PC-9 (cell line): Measurements from ENCODE around the gene MIB1.

Source experiments
- EZH2 ChIP-seq: fragments of 200-600 bp; sonication (generic); IDR thresholded peaks from 2 replicates; pipeline ENCODE4 v1.8.0; 2017; ENCODE audit warnings: antibody characterized with exemption, low read depth
- TF ChIP-seq, protein P1 (sequence below): fragments of 200-600 bp; sonication (generic); conservative IDR thresholded peaks from 2 replicates; pipeline ENCODE4 v1.6.1; 2017; ENCODE audit warnings: mixed run types, antibody characterized with exemption, mild to moderate bottlenecking, moderate library complexity

DNA sequence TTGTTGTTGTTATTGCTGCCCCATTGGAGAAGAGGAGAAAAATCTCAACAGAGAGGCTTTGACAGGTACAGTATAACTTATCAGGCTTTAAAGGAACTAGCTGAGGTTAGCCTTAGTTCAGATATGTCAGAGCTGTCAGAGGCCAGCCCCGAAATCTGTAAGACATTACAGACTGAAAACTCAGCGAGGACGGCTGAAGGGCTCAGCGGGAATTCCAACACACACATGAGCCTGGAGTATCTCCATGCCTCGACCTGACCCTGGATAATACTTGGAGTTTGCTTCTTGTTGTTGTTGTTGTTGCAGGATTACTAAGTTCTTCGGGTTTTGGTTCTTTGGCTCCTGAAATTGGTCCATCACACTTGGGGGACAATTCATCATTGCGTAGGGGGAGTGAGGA, 166.9 kb downstream of the MIB1 start:
- TF ChIP-seq, protein P1, sequence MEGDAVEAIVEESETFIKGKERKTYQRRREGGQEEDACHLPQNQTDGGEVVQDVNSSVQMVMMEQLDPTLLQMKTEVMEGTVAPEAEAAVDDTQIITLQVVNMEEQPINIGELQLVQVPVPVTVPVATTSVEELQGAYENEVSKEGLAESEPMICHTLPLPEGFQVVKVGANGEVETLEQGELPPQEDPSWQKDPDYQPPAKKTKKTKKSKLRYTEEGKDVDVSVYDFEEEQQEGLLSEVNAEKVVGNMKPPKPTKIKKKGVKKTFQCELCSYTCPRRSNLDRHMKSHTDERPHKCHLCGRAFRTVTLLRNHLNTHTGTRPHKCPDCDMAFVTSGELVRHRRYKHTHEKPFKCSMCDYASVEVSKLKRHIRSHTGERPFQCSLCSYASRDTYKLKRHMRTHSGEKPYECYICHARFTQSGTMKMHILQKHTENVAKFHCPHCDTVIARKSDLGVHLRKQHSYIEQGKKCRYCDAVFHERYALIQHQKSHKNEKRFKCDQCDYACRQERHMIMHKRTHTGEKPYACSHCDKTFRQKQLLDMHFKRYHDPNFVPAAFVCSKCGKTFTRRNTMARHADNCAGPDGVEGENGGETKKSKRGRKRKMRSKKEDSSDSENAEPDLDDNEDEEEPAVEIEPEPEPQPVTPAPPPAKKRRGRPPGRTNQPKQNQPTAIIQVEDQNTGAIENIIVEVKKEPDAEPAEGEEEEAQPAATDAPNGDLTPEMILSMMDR: no peak
- TF ChIP-seq EZH2: no peak
